ENCODE measurements around the gene GADL1. TPM values are rescaled to one million over a fixed set of nuclear protein-coding genes. Genes with fewer than 3 reads are reported as not detected.

Gene GADL1
- polyA plus RNA-seq, 4 donors: 0.09 TPM; not detected in 3

DNA sequence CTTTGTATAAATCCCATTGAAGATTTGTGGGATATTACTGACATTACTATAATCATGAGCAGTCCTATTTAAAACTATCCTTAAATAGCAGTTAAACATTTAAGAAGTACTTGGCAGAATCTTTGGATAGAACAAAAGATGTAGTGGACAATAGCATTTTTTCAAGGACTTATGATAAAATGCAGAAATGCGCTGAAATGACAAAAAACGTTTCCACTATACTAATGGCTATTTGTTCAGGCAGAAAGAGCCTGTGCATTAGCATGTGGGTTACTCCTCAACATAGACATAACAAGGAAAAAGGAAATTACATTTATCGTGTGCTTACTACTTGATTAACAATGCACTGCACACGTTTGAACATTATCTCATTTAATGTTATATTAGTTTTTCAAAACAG is 80.7 kb downstream of the GADL1 start:
- H3K36me3 ChIP-seq (ENCODE audit: control insufficient read depth in 3 of 3, insufficient read depth in 2 of 3, low read depth in 1 of 3, low read length in 3 of 3): no peaks in the 10 kb centered on the region

DNA sequence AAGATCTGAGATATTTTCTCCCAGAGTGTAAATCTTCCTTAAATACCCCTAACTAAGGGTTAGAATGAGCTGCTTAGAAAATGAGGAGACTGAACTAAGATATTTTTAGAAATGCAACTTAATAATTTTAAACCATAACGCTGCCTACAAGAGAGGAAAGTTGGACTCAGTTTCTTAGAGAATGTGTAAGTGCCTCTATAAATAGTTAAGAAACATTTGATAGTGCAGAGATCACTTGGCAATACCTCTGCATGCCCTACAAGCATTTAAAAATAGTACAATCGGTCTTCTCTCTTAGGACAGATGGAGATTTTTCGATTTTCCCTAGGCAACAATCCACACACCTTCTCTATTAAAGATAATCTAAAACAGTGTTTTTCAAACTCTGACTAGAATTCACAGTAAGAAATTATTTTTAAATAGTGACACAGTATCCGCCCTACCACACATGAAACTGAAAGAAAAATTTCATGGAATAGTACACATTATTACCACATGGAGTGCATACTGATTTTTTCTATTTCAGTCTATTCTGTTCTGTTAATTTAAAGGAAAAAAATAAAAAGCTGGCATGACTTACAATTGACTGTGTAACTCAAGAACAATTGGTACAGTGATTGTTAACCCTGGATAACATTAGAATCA is 83.2 kb downstream of the GADL1 start:
- Histone ChIP-seq H3K27me3 (ENCODE audit: control insufficient read depth in 3 of 3, insufficient read depth in 3 of 3, low read length in 3 of 3) (no peaks in the 10 kb centered on the region), H3K9me3 (ENCODE audit: control insufficient read depth in 2 of 2, insufficient read depth in 1 of 2, low read depth in 1 of 2, low read length in 1 of 2) (no peaks in the 10 kb centered on the region), H3K4me3 (ENCODE audit: low read depth in 1 of 3, low read length in 3 of 3) (no peak overlapping the region), H3K36me3 (ENCODE audit: control insufficient read depth in 3 of 3, insufficient read depth in 2 of 3, low read depth in 1 of 3, low read length in 3 of 3) (no peaks in the 10 kb centered on the region), H3K4me1 (ENCODE audit: control insufficient read depth in 3 of 3, insufficient read depth in 2 of 3, low read depth in 1 of 3, low read length in 2 of 3) (no peaks in the 10 kb centered on the region), H3K27ac (ENCODE audit: low read depth in 1 of 3, low read length in 2 of 3) (no peak overlapping the region)
- 37 to 49% (median 48%) methylated on average over 4 of the region's 4 CpGs for WGBS, 3 donors
- DNase-seq (no peak), FAIRE-seq (no peak)

More for the DNA sequence above, 80.7 kb downstream of the GADL1 start:
- Histone ChIP-seq H3K4me1 (ENCODE audit: control insufficient read depth in 3 of 3, insufficient read depth in 2 of 3, low read depth in 1 of 3, low read length in 2 of 3) (no peaks in the 10 kb centered on the region), H3K9me3 (ENCODE audit: control insufficient read depth in 2 of 2, insufficient read depth in 1 of 2, low read depth in 1 of 2, low read length in 1 of 2) (no peaks in the 10 kb centered on the region), H3K4me3 (ENCODE audit: low read depth in 1 of 3, low read length in 3 of 3) (no peak overlapping the region), H3K27me3 (ENCODE audit: control insufficient read depth in 3 of 3, insufficient read depth in 3 of 3, low read length in 3 of 3) (no peaks in the 10 kb centered on the region), H3K27ac (ENCODE audit: low read depth in 1 of 3, low read length in 2 of 3) (no peak overlapping the region)
- 75 to 77% (median 76%) methylated on average over 4 of the region's 4 CpGs for WGBS, 3 donors
- no peak for FAIRE-seq
- DNase-seq: no peak

DNA sequence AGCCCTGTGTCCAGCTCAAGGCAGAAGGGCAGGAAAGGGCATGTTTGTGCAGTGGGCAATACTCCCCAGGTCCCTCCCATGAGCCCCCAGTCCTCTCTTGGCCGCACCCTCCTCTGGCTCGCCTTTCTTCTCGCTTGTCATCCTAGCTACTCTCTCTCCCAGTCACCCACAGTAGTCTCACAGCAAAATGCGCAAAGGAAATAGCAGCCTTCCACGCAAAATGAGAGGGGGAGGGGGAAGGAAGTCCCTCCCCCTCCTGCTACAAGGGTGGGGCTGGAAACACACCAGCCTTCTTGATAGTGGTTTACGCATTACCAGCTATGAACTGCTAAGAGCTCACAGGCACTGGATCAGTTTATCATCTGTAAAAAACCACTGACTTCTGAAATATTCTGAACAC is 83.8 kb downstream of the GADL1 start:
- no peaks in the 10 kb centered on the region for H3K9me3 ChIP-seq (ENCODE audit: control insufficient read depth in 2 of 2, insufficient read depth in 1 of 2, low read depth in 1 of 2, low read length in 1 of 2)
- H3K36me3 ChIP-seq (ENCODE audit: control insufficient read depth in 3 of 3, insufficient read depth in 2 of 3, low read depth in 1 of 3, low read length in 3 of 3): no peaks in the 10 kb centered on the region
- H3K4me3 ChIP-seq (ENCODE audit: low read depth in 1 of 3, low read length in 3 of 3): no peak overlapping the region
- no peaks in the 10 kb centered on the region for H3K4me1 ChIP-seq (ENCODE audit: control insufficient read depth in 3 of 3, insufficient read depth in 2 of 3, low read depth in 1 of 3, low read length in 2 of 3)
- no peak overlapping the region for H3K27ac ChIP-seq (ENCODE audit: low read depth in 1 of 3, low read length in 2 of 3)
- FAIRE-seq (no peak), DNase-seq (peak in 1 of 2 donors; percentile 3)
- WGBS, 3 donors: 66 to 87% (median 69%) methylated on average over 6 of the region's 6 CpGs
- H3K27me3 ChIP-seq (ENCODE audit: control insufficient read depth in 3 of 3, insufficient read depth in 3 of 3, low read length in 3 of 3): no peaks in the 10 kb centered on the region

GRCh38 chr3:30805695-30806094 is 88.8 kb downstream of the GADL1 start:
- Histone ChIP-seq H3K4me1 (ENCODE audit: control insufficient read depth in 3 of 3, insufficient read depth in 2 of 3, low read depth in 1 of 3, low read length in 2 of 3) (no peaks in the 10 kb centered on the region), H3K27ac (ENCODE audit: low read depth in 1 of 3, low read length in 2 of 3) (no peak overlapping the region), H3K9me3 (ENCODE audit: control insufficient read depth in 2 of 2, insufficient read depth in 1 of 2, low read depth in 1 of 2, low read length in 1 of 2) (no peaks in the 10 kb centered on the region), H3K36me3 (ENCODE audit: control insufficient read depth in 3 of 3, insufficient read depth in 2 of 3, low read depth in 1 of 3, low read length in 3 of 3) (no peaks in the 10 kb centered on the region), H3K4me3 (ENCODE audit: low read depth in 1 of 3, low read length in 3 of 3) (no peak overlapping the region), H3K27me3 (ENCODE audit: control insufficient read depth in 3 of 3, insufficient read depth in 3 of 3, low read length in 3 of 3) (no peaks in the 10 kb centered on the region)
- DNase-seq: no peak
- WGBS, 3 donors: 80 to 89% (median 85%) methylated on average over 6 of the region's 6 CpGs
- no peak for FAIRE-seq

DNA sequence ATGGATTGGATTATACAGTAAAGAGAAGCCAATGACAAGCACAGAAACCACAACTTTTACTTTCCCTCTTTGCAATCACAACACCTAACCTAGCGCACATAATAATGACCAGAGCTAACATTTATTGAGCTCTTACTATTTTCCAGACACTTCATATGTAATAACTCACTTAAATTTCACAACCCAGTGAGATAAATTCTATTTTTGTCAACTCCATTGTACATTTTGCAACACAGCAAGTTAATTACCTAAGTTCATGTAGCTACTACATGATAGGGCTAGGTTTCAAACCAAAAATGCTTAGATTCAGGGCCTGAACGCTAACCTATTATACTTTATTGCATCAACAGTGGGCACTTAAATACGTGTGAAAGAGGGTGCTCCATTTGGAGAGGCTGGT is 89.5 kb downstream of the GADL1 start:
- Histone ChIP-seq H3K27me3 (ENCODE audit: control insufficient read depth in 3 of 3, insufficient read depth in 3 of 3, low read length in 3 of 3) (no peaks in the 10 kb centered on the region), H3K27ac (ENCODE audit: low read depth in 1 of 3, low read length in 2 of 3) (no peak overlapping the region), H3K9me3 (ENCODE audit: control insufficient read depth in 2 of 2, insufficient read depth in 1 of 2, low read depth in 1 of 2, low read length in 1 of 2) (no peaks in the 10 kb centered on the region), H3K4me1 (ENCODE audit: control insufficient read depth in 3 of 3, insufficient read depth in 2 of 3, low read depth in 1 of 3, low read length in 2 of 3) (no peaks in the 10 kb centered on the region), H3K36me3 (ENCODE audit: control insufficient read depth in 3 of 3, insufficient read depth in 2 of 3, low read depth in 1 of 3, low read length in 3 of 3) (no peaks in the 10 kb centered on the region), H3K4me3 (ENCODE audit: low read depth in 1 of 3, low read length in 3 of 3) (no peak overlapping the region)
- DNase-seq: no peak
- WGBS, 3 donors: 81 to 90% (median 81%) methylated on average over 3 of the region's 3 CpGs
- no peak for FAIRE-seq

DNA sequence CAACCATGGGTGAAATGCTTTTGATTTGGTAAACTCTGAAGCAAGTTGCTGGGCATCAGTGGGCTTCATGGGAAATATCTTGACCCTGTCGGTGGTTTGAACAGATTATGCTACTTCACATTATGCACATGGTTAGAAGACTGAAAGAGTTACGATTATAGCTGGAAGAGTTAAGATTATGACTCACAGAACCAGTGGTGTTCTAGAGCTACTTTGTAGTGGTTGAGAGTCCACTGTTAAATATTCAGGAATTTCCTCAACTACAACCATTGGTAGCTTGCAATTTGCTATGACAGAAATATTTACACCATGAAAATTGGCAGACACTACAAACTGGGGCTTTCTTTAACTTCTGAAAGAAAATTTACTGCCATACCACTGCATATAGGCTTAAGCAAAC is 99.3 kb downstream of the GADL1 start:
- Histone ChIP-seq H3K36me3 (ENCODE audit: control insufficient read depth in 3 of 3, insufficient read depth in 2 of 3, low read depth in 1 of 3, low read length in 3 of 3) (no peaks in the 10 kb centered on the region), H3K4me1 (ENCODE audit: control insufficient read depth in 3 of 3, insufficient read depth in 2 of 3, low read depth in 1 of 3, low read length in 2 of 3) (no peaks in the 10 kb centered on the region), H3K9me3 (ENCODE audit: control insufficient read depth in 2 of 2, insufficient read depth in 1 of 2, low read depth in 1 of 2, low read length in 1 of 2) (no peaks in the 10 kb centered on the region), H3K27ac (ENCODE audit: low read depth in 1 of 3, low read length in 2 of 3) (no peak overlapping the region), H3K4me3 (ENCODE audit: low read depth in 1 of 3, low read length in 3 of 3) (no peak overlapping the region), H3K27me3 (ENCODE audit: control insufficient read depth in 3 of 3, insufficient read depth in 3 of 3, low read length in 3 of 3) (peaks cover 0 to 2% (median 0%) of the 10 kb centered on the region in 3 donors)
- 83 to 90% (median 89%) methylated on average over 2 of the region's 2 CpGs for WGBS, 3 donors
- FAIRE-seq (no peak), DNase-seq (no peak)

GRCh38 chr3:30793740-30794139 is 100.7 kb downstream of the GADL1 start:
- FAIRE-seq (no peak), DNase-seq (no peak)
- Histone ChIP-seq H3K4me3 (ENCODE audit: low read depth in 1 of 3, low read length in 3 of 3) (no peak overlapping the region), H3K36me3 (ENCODE audit: control insufficient read depth in 3 of 3, insufficient read depth in 2 of 3, low read depth in 1 of 3, low read length in 3 of 3) (no peaks in the 10 kb centered on the region), H3K27me3 (ENCODE audit: control insufficient read depth in 3 of 3, insufficient read depth in 3 of 3, low read length in 3 of 3) (peaks cover 0 to 2% (median 0%) of the 10 kb centered on the region in 3 donors), H3K27ac (ENCODE audit: low read depth in 1 of 3, low read length in 2 of 3) (no peak overlapping the region), H3K9me3 (ENCODE audit: control insufficient read depth in 2 of 2, insufficient read depth in 1 of 2, low read depth in 1 of 2, low read length in 1 of 2) (no peaks in the 10 kb centered on the region), H3K4me1 (ENCODE audit: control insufficient read depth in 3 of 3, insufficient read depth in 2 of 3, low read depth in 1 of 3, low read length in 2 of 3) (no peaks in the 10 kb centered on the region)
- 64 to 76% (median 64%) methylated on average over 4 of the region's 4 CpGs for WGBS, 3 donors

GRCh38 chr3:30790150-30790549 is 104.3 kb downstream of the GADL1 start:
- FAIRE-seq (no peak), DNase-seq (no peak)
- no peaks in the 10 kb centered on the region for H3K36me3 ChIP-seq (ENCODE audit: control insufficient read depth in 3 of 3, insufficient read depth in 2 of 3, low read depth in 1 of 3, low read length in 3 of 3)
- peaks cover 0 to 2% (median 0%) of the 10 kb centered on the region in 3 donors for H3K27me3 ChIP-seq (ENCODE audit: control insufficient read depth in 3 of 3, insufficient read depth in 3 of 3, low read length in 3 of 3)
- H3K4me1 ChIP-seq (ENCODE audit: control insufficient read depth in 3 of 3, insufficient read depth in 2 of 3, low read depth in 1 of 3, low read length in 2 of 3): no peaks in the 10 kb centered on the region
- no peaks in the 10 kb centered on the region for H3K9me3 ChIP-seq (ENCODE audit: control insufficient read depth in 2 of 2, insufficient read depth in 1 of 2, low read depth in 1 of 2, low read length in 1 of 2)
- no peak overlapping the region for H3K4me3 ChIP-seq (ENCODE audit: low read depth in 1 of 3, low read length in 3 of 3)
- no peak overlapping the region for H3K27ac ChIP-seq (ENCODE audit: low read depth in 1 of 3, low read length in 2 of 3)

GRCh38 chr3:30786365-30786764 is 108.1 kb downstream of the GADL1 start:
- DNase-seq (no peak), FAIRE-seq (no peak)
- Histone ChIP-seq H3K36me3 (ENCODE audit: control insufficient read depth in 3 of 3, insufficient read depth in 2 of 3, low read depth in 1 of 3, low read length in 3 of 3) (no peaks in the 10 kb centered on the region), H3K27me3 (ENCODE audit: control insufficient read depth in 3 of 3, insufficient read depth in 3 of 3, low read length in 3 of 3) (no peaks in the 10 kb centered on the region), H3K4me1 (ENCODE audit: control insufficient read depth in 3 of 3, insufficient read depth in 2 of 3, low read depth in 1 of 3, low read length in 2 of 3) (no peaks in the 10 kb centered on the region), H3K27ac (ENCODE audit: low read depth in 1 of 3, low read length in 2 of 3) (no peak overlapping the region), H3K4me3 (ENCODE audit: low read depth in 1 of 3, low read length in 3 of 3) (no peak overlapping the region), H3K9me3 (ENCODE audit: control insufficient read depth in 2 of 2, insufficient read depth in 1 of 2, low read depth in 1 of 2, low read length in 1 of 2) (no peaks in the 10 kb centered on the region)
